Kidney epithelial cell (primary cell): Measurements from ENCODE around the gene ATP11A. TPM values are rescaled to one million over a fixed set of nuclear protein-coding genes. Genes with fewer than 3 reads are reported as not detected.

Source experiments
- DNase-seq: peaks from one replicate; pipeline ENCODE4 v3.0.0-alpha.2; 2010; ENCODE audit warnings: low read depth
- H3K27me3 ChIP-seq: 2 replicates; pipeline ENCODE4 v1.6.0; 2011; ENCODE audit warnings: low read length; ENCODE audit not compliant: control insufficient read depth, insufficient read depth
- H3K36me3 ChIP-seq: 2 replicates; pipeline ENCODE4 v1.5.1; 2011; ENCODE audit warnings: low read length; ENCODE audit not compliant: control insufficient read depth, insufficient read depth
- H3K4me3 ChIP-seq: 2 replicates; pipeline ENCODE4 v1.5.1; 2011; ENCODE audit warnings: low read depth, mild to moderate bottlenecking, control low read depth, low read length
- CTCF ChIP-seq: IDR thresholded peaks from 2 replicates; pipeline ENCODE4 v1.5.1; 2011; ENCODE audit warnings: mild to moderate bottlenecking, moderate library complexity, low read length, control low read depth, inconsistent platforms; ENCODE audit not compliant: insufficient read depth, poor library complexity, severe bottlenecking
- total RNA-seq: library from RNA; depleted of rRNA; stranded (reverse); fragments of >200 nt; gene quantifications from 2 replicates; pipeline ENCODE4 v1.2.3, GENCODE V29; 2015

The ATP11A gene
- total RNA-seq, 1 donor from 2014 or later, result 31.5 TPM

DNA sequence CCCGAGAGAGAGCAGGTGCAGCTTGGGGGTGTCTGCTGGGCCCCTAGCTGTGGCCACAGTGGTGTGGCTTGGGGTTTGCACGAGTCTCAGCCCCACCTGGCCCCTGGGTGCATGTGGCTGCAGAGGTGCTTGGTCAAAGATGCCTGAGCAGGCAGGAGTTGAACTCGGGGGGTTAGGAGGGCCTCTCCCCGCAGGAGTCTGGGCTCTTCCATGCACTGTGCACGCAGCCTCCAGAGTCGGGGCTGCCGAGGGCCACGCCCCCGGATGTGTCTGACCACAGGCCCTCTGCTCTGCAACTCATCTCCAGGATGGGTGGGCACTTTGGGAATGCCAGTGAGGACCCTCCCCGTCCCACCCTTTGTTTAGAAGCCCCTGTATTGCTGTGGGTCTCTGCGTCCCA, 187.7 kb downstream of the ATP11A start:
- Histone ChIP-seq H3K27me3 (no peaks in the 10 kb centered on the region), H3K36me3 (peaks cover 5% of the 10 kb centered on the region), H3K4me3 (no peak overlapping the region)
- no peak for TF ChIP-seq CTCF
- no peak for DNase-seq

DNA sequence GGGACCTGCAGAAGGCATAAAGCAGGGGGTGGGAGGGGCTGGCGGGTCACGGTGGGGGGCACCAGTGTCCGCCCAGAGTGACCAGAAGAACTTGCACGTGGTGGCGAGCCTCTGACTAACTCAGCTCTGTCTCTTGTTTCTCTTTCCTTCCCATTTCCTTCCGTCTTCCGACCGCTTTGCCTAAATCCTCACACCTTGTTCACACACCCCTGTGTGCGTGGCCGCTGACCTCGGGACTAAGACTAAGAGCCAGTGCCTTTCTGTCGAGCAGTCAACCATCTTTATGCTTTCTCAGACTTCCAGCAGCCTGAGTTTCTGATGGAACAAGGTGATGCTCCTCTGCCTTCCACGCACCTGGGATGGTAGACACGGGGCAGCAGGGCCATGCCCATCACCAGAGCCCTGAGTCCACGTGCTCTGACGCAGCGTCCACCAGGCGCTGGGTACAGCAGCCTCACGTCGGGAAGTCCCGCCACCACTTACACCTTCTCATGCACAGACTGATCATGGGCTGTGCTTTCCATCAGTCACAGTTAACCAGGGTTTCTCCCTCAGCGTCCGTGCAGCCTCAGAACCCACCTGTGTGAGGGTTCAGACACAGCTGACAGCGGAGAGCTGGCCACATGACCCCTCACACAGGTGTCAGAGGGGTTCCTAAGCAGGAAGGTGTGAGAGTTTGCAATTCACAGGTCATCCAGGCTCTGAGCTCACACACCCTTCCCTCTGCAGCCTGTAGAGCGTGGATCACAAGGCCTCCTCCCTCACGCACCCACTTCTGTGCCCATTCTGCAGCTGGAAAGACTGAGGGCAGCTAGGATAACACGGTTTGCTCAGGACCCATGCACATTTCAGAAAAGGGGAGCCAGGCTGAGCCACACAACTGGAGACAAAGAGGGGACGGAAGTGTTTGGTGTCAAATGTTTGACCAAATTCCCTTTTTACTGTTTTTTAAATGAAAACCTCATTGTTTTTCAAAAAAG, 188.4 kb downstream of the ATP11A start:
- no peak for TF ChIP-seq CTCF
- no peak for DNase-seq
- peaks cover 5% of the 10 kb centered on the region for H3K36me3 ChIP-seq

GRCh38 chr13:112879283-112879833, 189.5 kb downstream of the ATP11A start:
- no peak for TF ChIP-seq CTCF
- no peak for DNase-seq
- H3K4me3 ChIP-seq, result no peak overlapping the region
- H3K36me3 ChIP-seq, result peaks cover 6% of the 10 kb centered on the region
- no peaks in the 10 kb centered on the region for H3K27me3 ChIP-seq

More for the DNA sequence above, 188.4 kb downstream of the ATP11A start:
- H3K27me3 ChIP-seq, result no peaks in the 10 kb centered on the region
- no peak overlapping the region for H3K4me3 ChIP-seq

DNA sequence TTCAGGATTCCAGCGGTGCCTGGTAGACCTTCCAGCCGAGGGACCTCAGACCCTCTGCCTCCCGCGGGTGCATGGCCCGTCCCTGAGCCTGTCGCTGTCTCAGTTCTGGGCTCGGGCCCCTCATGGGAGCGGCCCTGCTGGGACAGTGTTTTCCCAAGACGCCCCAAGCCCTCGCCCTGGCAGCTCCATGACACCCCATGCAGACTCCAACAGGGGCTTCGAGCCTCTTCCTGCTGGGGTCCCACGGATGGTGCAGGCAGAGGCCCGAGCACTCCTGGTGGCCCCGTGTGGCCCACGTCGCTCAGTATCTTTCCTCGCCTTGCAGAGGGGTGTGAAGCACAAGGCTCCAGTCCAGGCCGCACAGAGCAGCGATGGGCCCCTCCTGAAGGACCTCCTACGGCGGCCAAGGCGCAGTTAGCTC, 190.4 kb downstream of the ATP11A start:
- Histone ChIP-seq H3K36me3 (peaks cover 6% of the 10 kb centered on the region), H3K27me3 (no peaks in the 10 kb centered on the region), H3K4me3 (no peak overlapping the region)
- no peak for TF ChIP-seq CTCF
- DNase-seq, result no peak

- H3K4me3 ChIP-seq, result no peak overlapping the region
Measured at GRCh38 chr13:112880976-112881540, 191.2 kb downstream of the ATP11A start.

More at GRCh38 chr13:112880976-112881540, 191.2 kb downstream of the ATP11A start:
- Histone ChIP-seq H3K27me3 (no peaks in the 10 kb centered on the region), H3K36me3 (peaks cover 6% of the 10 kb centered on the region)
- TF ChIP-seq CTCF, result no peak
- DNase-seq, result no peak
